ENCODE data around the gene CDC6.

DNA sequence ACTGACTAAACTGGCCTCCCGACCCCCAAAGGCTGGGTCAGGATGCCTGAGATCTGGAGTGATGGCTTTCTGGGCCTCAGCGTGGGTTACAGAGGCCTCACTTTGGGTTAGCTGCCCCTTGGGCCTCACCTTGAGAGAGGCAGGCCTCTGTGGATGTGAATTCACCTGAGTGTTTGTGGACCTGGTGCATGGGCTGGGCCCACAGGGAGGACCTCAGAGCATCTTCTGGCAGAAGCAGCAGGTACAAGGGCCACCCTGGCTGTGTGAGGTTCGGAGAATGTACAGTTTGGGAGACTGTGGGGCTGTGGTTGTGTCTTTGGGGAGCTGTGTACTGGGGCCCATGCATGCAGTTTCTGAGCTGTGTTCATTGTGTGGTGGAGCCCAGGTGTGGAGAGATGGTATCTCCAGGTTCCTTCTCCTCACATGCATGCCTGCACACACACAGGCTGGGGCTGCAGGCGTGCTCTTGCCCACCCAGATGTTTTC, 39.6 kb downstream of the CDC6 start:
- TF ChIP-seq POLR2AphosphoS5 (IDR thresholded peaks at IDR 0.05; ENCODE audit: low read depth, low read length): no peak
- TF ChIP-seq, protein P1, sequence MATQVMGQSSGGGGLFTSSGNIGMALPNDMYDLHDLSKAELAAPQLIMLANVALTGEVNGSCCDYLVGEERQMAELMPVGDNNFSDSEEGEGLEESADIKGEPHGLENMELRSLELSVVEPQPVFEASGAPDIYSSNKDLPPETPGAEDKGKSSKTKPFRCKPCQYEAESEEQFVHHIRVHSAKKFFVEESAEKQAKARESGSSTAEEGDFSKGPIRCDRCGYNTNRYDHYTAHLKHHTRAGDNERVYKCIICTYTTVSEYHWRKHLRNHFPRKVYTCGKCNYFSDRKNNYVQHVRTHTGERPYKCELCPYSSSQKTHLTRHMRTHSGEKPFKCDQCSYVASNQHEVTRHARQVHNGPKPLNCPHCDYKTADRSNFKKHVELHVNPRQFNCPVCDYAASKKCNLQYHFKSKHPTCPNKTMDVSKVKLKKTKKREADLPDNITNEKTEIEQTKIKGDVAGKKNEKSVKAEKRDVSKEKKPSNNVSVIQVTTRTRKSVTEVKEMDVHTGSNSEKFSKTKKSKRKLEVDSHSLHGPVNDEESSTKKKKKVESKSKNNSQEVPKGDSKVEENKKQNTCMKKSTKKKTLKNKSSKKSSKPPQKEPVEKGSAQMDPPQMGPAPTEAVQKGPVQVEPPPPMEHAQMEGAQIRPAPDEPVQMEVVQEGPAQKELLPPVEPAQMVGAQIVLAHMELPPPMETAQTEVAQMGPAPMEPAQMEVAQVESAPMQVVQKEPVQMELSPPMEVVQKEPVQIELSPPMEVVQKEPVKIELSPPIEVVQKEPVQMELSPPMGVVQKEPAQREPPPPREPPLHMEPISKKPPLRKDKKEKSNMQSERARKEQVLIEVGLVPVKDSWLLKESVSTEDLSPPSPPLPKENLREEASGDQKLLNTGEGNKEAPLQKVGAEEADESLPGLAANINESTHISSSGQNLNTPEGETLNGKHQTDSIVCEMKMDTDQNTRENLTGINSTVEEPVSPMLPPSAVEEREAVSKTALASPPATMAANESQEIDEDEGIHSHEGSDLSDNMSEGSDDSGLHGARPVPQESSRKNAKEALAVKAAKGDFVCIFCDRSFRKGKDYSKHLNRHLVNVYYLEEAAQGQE (IDR thresholded peaks at IDR 0.05; ENCODE audit: insufficient read depth in 1 of 2, low read depth in 2 of 2, low read length in 2 of 2): no peak

Data from PFSK-1 (cell line).